Measurements from ENCODE around the gene PLP1. TPM values are rescaled to one million over a fixed set of nuclear protein-coding genes. Genes with fewer than 3 reads are reported as not detected.
"Not testable (repeated sequence)": the region's sequence is repeated elsewhere in the genome, so short reads cannot be mapped to it uniquely, and the experiment has no call there.

The PLP1 gene
- total RNA-seq, 1 donor from 2014 or later, result 0.46 TPM

GRCh38 chrX:103797691-103798090 is 21.1 kb downstream of the PLP1 start:
- no peak for TF ChIP-seq CTCF (IDR thresholded peaks at IDR 0.05; ENCODE audit: unreplicated experiment)
- H3K27ac Mint-ChIP-seq, result no peak overlapping the region
- no peak for DNase-seq (ENCODE audit: low spot score, unreplicated experiment)
- peaks cover 10% of the 10 kb centered on the region for H3K4me1 Mint-ChIP-seq (ENCODE audit: low read depth)
- H3K9me3 Mint-ChIP-seq (ENCODE audit: low read depth), result no peaks in the 10 kb centered on the region
- H3K27me3 Mint-ChIP-seq, result no peaks in the 10 kb centered on the region
- H3K36me3 Mint-ChIP-seq (ENCODE audit: insufficient read depth), result no peaks in the 10 kb centered on the region
- H3K4me3 Mint-ChIP-seq (ENCODE audit: low read depth), result no peak overlapping the region

GRCh38 chrX:103800318-103800717 is 23.7 kb downstream of the PLP1 start:
- no peak for TF ChIP-seq CTCF (IDR thresholded peaks at IDR 0.05; ENCODE audit: unreplicated experiment)
- no peaks in the 10 kb centered on the region for H3K9me3 Mint-ChIP-seq (ENCODE audit: low read depth)
- no peaks in the 10 kb centered on the region for H3K27me3 Mint-ChIP-seq
- no peaks in the 10 kb centered on the region for H3K36me3 Mint-ChIP-seq (ENCODE audit: insufficient read depth)
- no peak overlapping the region for H3K4me3 Mint-ChIP-seq (ENCODE audit: low read depth)
- no peak overlapping the region for H3K27ac Mint-ChIP-seq
- DNase-seq (ENCODE audit: low spot score, unreplicated experiment), result no peak
- peaks cover 2% of the 10 kb centered on the region for H3K4me1 Mint-ChIP-seq (ENCODE audit: low read depth)

GRCh38 chrX:103805860-103806259 is 29.2 kb downstream of the PLP1 start:
- Mint-ChIP-seq H3K27ac (no peak overlapping the region), H3K4me1 (ENCODE audit: low read depth) (peaks cover 18% of the 10 kb centered on the region), H3K36me3 (ENCODE audit: insufficient read depth) (no peaks in the 10 kb centered on the region), H3K9me3 (ENCODE audit: low read depth) (peaks cover 3% of the 10 kb centered on the region), H3K4me3 (ENCODE audit: low read depth) (no peak overlapping the region), H3K27me3 (peaks cover 2% of the 10 kb centered on the region)
- no peak for DNase-seq (ENCODE audit: low spot score, unreplicated experiment)
- no peak for TF ChIP-seq CTCF (IDR thresholded peaks at IDR 0.05; ENCODE audit: unreplicated experiment)

- H3K27ac Mint-ChIP-seq, result no peak overlapping the region
- peaks cover 3% of the 10 kb centered on the region for H3K9me3 Mint-ChIP-seq (ENCODE audit: low read depth)
- no peak for TF ChIP-seq CTCF (IDR thresholded peaks at IDR 0.05; ENCODE audit: unreplicated experiment)
- H3K4me3 Mint-ChIP-seq (ENCODE audit: low read depth), result no peak overlapping the region
- peaks cover 18% of the 10 kb centered on the region for H3K4me1 Mint-ChIP-seq (ENCODE audit: low read depth)
- DNase-seq (ENCODE audit: low spot score, unreplicated experiment), result no peak
- H3K36me3 Mint-ChIP-seq (ENCODE audit: insufficient read depth), result no peaks in the 10 kb centered on the region
- H3K27me3 Mint-ChIP-seq, result peaks cover 2% of the 10 kb centered on the region
These were observed 30.3 kb downstream of the PLP1 start for GRCh38 chrX:103806862-103807474.

- no peak for TF ChIP-seq CTCF (IDR thresholded peaks at IDR 0.05; ENCODE audit: unreplicated experiment)
- H3K36me3 Mint-ChIP-seq (ENCODE audit: insufficient read depth), result no peaks in the 10 kb centered on the region
- no peak for DNase-seq (ENCODE audit: low spot score, unreplicated experiment)
- H3K27me3 Mint-ChIP-seq, result peaks cover 6% of the 10 kb centered on the region
- H3K4me1 Mint-ChIP-seq (ENCODE audit: low read depth), result peaks cover 12% of the 10 kb centered on the region
- no peaks in the 10 kb centered on the region for H3K9me3 Mint-ChIP-seq (ENCODE audit: low read depth)
- no peak overlapping the region for H3K4me3 Mint-ChIP-seq (ENCODE audit: low read depth)
- H3K27ac Mint-ChIP-seq, result no peak overlapping the region
These were observed 35.2 kb downstream of the PLP1 start for GRCh38 chrX:103811858-103812257.

GRCh38 chrX:103817101-103817500 is 40.5 kb downstream of the PLP1 start:
- H3K4me1 Mint-ChIP-seq (ENCODE audit: low read depth); H3K36me3 Mint-ChIP-seq (ENCODE audit: insufficient read depth); DNase-seq (ENCODE audit: low spot score, unreplicated experiment); H3K4me3 Mint-ChIP-seq (ENCODE audit: low read depth); H3K27me3 Mint-ChIP-seq; H3K9me3 Mint-ChIP-seq (ENCODE audit: low read depth); H3K27ac Mint-ChIP-seq: not testable (repeated sequence)

All from progenitor cell of endocrine pancreas (in vitro differentiated cells).